Neural cell (in vitro differentiated cells): ENCODE data around the gene TM9SF3. TPM values are rescaled to one million over a fixed set of nuclear protein-coding genes. Genes with fewer than 3 reads are reported as not detected.

Source experiments
- H2AFZ ChIP-seq: fragments of 200-600, 300-800 bp; sonication (generic), shearing (Covaris generic); 2 replicates; pipeline ENCODE4 v1.6.0; 2014; ENCODE audit warnings: low read depth, mild to moderate bottlenecking, antibody characterized with exemption, low read length, moderate library complexity
- H3F3A ChIP-seq: fragments of 200-600 bp; shearing (Covaris generic); 2 replicates; pipeline ENCODE4 v1.6.1; 2016; ENCODE audit warnings: mild to moderate bottlenecking, moderate library complexity, mixed read lengths, antibody characterized with exemption, low read length; ENCODE audit not compliant: insufficient read depth, poor library complexity, severe bottlenecking
- H3K27ac ChIP-seq: fragments of 200-600, 300-800 bp; sonication (generic), shearing (Covaris generic); 2 replicates; pipeline ENCODE4 v1.5.1; 2014; ENCODE audit warnings: mild to moderate bottlenecking, low read length, moderate library complexity
- H3K27me3 ChIP-seq: fragments of 300-800, 200-600 bp; sonication (generic), shearing (Covaris generic); 2 replicates; pipeline ENCODE4 v1.6.0; 2014; ENCODE audit warnings: mild to moderate bottlenecking, low read depth, low read length, moderate library complexity; ENCODE audit not compliant: insufficient read depth
- H3K36me3 ChIP-seq: fragments of 300-800, 200-600 bp; sonication (generic), shearing (Covaris generic); 2 replicates; pipeline ENCODE4 v1.5.1; 2014; ENCODE audit warnings: mild to moderate bottlenecking, antibody characterized with exemption, low read length, moderate library complexity; ENCODE audit not compliant: insufficient read depth
- H3K4me2 ChIP-seq: fragments of 300-800, 200-600 bp; sonication (generic), shearing (Covaris generic); 2 replicates; pipeline ENCODE4 v1.6.0; 2014; ENCODE audit warnings: mild to moderate bottlenecking, low read length
- H3K4me3 ChIP-seq: fragments of 300-800, 200-600 bp; sonication (generic), shearing (Covaris generic); 2 replicates; pipeline ENCODE4 v1.5.1; 2014; ENCODE audit warnings: mild to moderate bottlenecking, low read length, moderate library complexity
- H3K79me2 ChIP-seq: fragments of 200-600 bp; shearing (Covaris generic); replicated peaks from 2 replicates; pipeline ENCODE4 v1.6.0; 2014; ENCODE audit warnings: mild to moderate bottlenecking, low read length, moderate library complexity; ENCODE audit not compliant: insufficient read depth
- H3K9ac ChIP-seq: fragments of 300-800, 200-600 bp; sonication (generic), shearing (Covaris generic); 2 replicates; pipeline ENCODE4 v1.6.1; 2016; ENCODE audit warnings: mild to moderate bottlenecking, low read length, mixed read lengths
- H3K9me2 ChIP-seq: fragments of 200-600 bp; shearing (Covaris generic); 2 replicates; pipeline ENCODE4 v1.6.1; 2016; ENCODE audit warnings: mild to moderate bottlenecking, low read length, mixed read lengths; ENCODE audit not compliant: insufficient read depth
- H3K9me3 ChIP-seq: fragments of 200-600, 300-800 bp; sonication (generic), shearing (Covaris generic); 2 replicates; pipeline ENCODE4 v1.6.1; 2016; ENCODE audit warnings: mild to moderate bottlenecking, mixed run types, low read length, moderate library complexity, mixed read lengths
- H4K20me1 ChIP-seq: fragments of 200-600 bp; shearing (Covaris generic); 2 replicates; pipeline ENCODE4 v1.6.1; 2016; ENCODE audit warnings: mild to moderate bottlenecking, mixed run types; ENCODE audit not compliant: insufficient read depth
- CTCF ChIP-seq: fragments of 450-650 bp; IDR thresholded peaks from 2 replicates; pipeline ENCODE4 v1.5.1; 2014; ENCODE audit warnings: antibody characterized with exemption, mild to moderate bottlenecking, moderate library complexity; ENCODE audit not compliant: poor library complexity, severe bottlenecking
- EP300 ChIP-seq: fragments of 450-650 bp; conservative IDR thresholded peaks from 2 replicates; pipeline ENCODE4 v1.6.1; 2014; ENCODE audit warnings: antibody characterized with exemption, mild to moderate bottlenecking, moderate library complexity; ENCODE audit not compliant: poor library complexity, severe bottlenecking
- EZH2 ChIP-seq: fragments of 200-600, 300-800 bp; shearing (Covaris generic), sonication (generic); IDR thresholded peaks from 2 replicates; pipeline ENCODE4 v1.6.1; 2014; ENCODE audit warnings: antibody characterized with exemption, low read length, borderline replicate concordance, mild to moderate bottlenecking; ENCODE audit not compliant: insufficient read depth, poor library complexity, severe bottlenecking
- MXI1 ChIP-seq: fragments of 450-650 bp; conservative IDR thresholded peaks from 2 replicates; pipeline ENCODE4 v1.6.1; 2014; ENCODE audit warnings: antibody characterized with exemption, mild to moderate bottlenecking; ENCODE audit not compliant: poor library complexity, severe bottlenecking
- POLR2AphosphoS5 ChIP-seq: IDR thresholded peaks from 2 replicates; pipeline ENCODE4 v1.6.1; 2012
- RAD21 ChIP-seq: fragments of 450-650 bp; conservative IDR thresholded peaks from 2 replicates; pipeline ENCODE4 v1.6.1; 2014; ENCODE audit warnings: antibody characterized with exemption, mild to moderate bottlenecking, moderate library complexity
- REST ChIP-seq: IDR thresholded peaks from 2 replicates; pipeline ENCODE4 v1.6.1; 2012; ENCODE audit warnings: borderline replicate concordance
- SMC3 ChIP-seq: fragments of 450-650 bp; conservative IDR thresholded peaks from 2 replicates; pipeline ENCODE4 v1.6.1; 2014; ENCODE audit warnings: antibody characterized with exemption, mild to moderate bottlenecking, moderate library complexity; ENCODE audit not compliant: poor library complexity
- TAF1 ChIP-seq: IDR thresholded peaks from 2 replicates; pipeline ENCODE4 v1.6.1; 2012; ENCODE audit warnings: low read depth
- polyA plus RNA-seq: library from polyadenylated mRNA; depleted of rRNA; stranded (reverse); fragments of >200 nt; gene quantifications from 2 replicates; pipeline ENCODE4 v1.2.3, GENCODE V29; 2014

The TM9SF3 gene
- polyA plus RNA-seq, 1 donor from 2014 or later = 66.4 TPM

- Histone ChIP-seq H3K79me2 (no peaks in the 10 kb centered on the region), H3K36me3 (no peaks in the 10 kb centered on the region), H3K4me3 (peak overlapping the region; percentile 89), H3K9ac (peak overlapping the region; percentile 49), H4K20me1 (no peaks in the 10 kb centered on the region), H3K27me3 (peaks cover 50% of the 10 kb centered on the region), H3F3A (no peaks in the 10 kb centered on the region), H3K27ac (no peak overlapping the region), H3K4me2 (peak overlapping the region; percentile 78), H2AFZ (peak overlapping the region; percentile 8), H3K9me2 (no peaks in the 10 kb centered on the region), H3K9me3 (no peaks in the 10 kb centered on the region)
- no peak for TF ChIP-seq EP300
- no peak for TF ChIP-seq MXI1
- TF ChIP-seq RAD21 = no peak
- no peak for TF ChIP-seq CTCF
- no peak for TF ChIP-seq POLR2AphosphoS5
- no peak for TF ChIP-seq SMC3
- TF ChIP-seq TAF1 = no peak
- no peak for TF ChIP-seq REST
- no peak for TF ChIP-seq EZH2
Measured at GRCh38 chr10:96513305-96513697, 73.5 kb downstream of the TM9SF3 start.

GRCh38 chr10:96512524-96513304 lies 74.1 kb downstream of the TM9SF3 start:
- H3K4me2 ChIP-seq = peak overlapping the region; percentile 78
- peaks cover 50% of the 10 kb centered on the region for H3K27me3 ChIP-seq
- H3K36me3 ChIP-seq = no peaks in the 10 kb centered on the region
- TF ChIP-seq CTCF = no peak
- H3K9ac ChIP-seq = no peak overlapping the region
- no peaks in the 10 kb centered on the region for H3K79me2 ChIP-seq
- peak overlapping the region; percentile 89 for H3K4me3 ChIP-seq
- no peaks in the 10 kb centered on the region for H3K9me3 ChIP-seq
- H4K20me1 ChIP-seq = no peaks in the 10 kb centered on the region
- no peak overlapping the region for H2AFZ ChIP-seq
- H3K27ac ChIP-seq = no peak overlapping the region
- no peaks in the 10 kb centered on the region for H3K9me2 ChIP-seq
- H3F3A ChIP-seq = no peaks in the 10 kb centered on the region
